H9 (cell line): Measurements from ENCODE around the gene CXorf65. TPM values are rescaled to one million over a fixed set of nuclear protein-coding genes. Genes with fewer than 3 reads are reported as not detected.
A peak's percentile ranks its signal among the peaks of the same experiment; 100 is the strongest.

ENCODE experiments used
- DNase-seq: peaks from one replicate; pipeline ENCODE4 v3.0.0-alpha.2; 2017
- H2AFZ ChIP-seq: one replicate; pipeline ENCODE4 v1.6.1; 2013; ENCODE audit warnings: mild to moderate bottlenecking, low read length, control low read depth, moderate library complexity
- H2AK5ac ChIP-seq: 2 replicates; pipeline ENCODE4 v1.6.1; 2013; ENCODE audit warnings: low read length, control low read depth, mixed read lengths; ENCODE audit not compliant: insufficient read length
- H2BK120ac ChIP-seq: one replicate; pipeline ENCODE4 v1.6.1; 2013; ENCODE audit warnings: low read depth, mild to moderate bottlenecking, low read length, control low read depth, inconsistent platforms; ENCODE audit not compliant: poor library complexity, severe bottlenecking
- H2BK12ac ChIP-seq: 2 replicates; pipeline ENCODE4 v1.6.1; 2013; ENCODE audit warnings: low read length, control low read depth, mixed read lengths, low read depth; ENCODE audit not compliant: insufficient read length
- H2BK15ac ChIP-seq: 2 replicates; pipeline ENCODE4 v1.6.1; 2013; ENCODE audit warnings: low read depth, low read length, control low read depth
- H2BK20ac ChIP-seq: one replicate; pipeline ENCODE4 v1.6.1; 2013; ENCODE audit warnings: low read depth, mild to moderate bottlenecking, low read length, control low read depth, inconsistent platforms; ENCODE audit not compliant: poor library complexity, severe bottlenecking
- H2BK5ac ChIP-seq: 2 replicates; pipeline ENCODE4 v1.6.1; 2013; ENCODE audit warnings: low read length, control low read depth, mixed read lengths; ENCODE audit not compliant: insufficient read length
- H3K14ac ChIP-seq: 2 replicates; pipeline ENCODE4 v1.6.1; 2013; ENCODE audit warnings: low read length, control low read depth; ENCODE audit not compliant: insufficient read depth
- H3K18ac ChIP-seq: 2 replicates; pipeline ENCODE4 v1.6.1; 2013; ENCODE audit warnings: low read depth, mild to moderate bottlenecking, mixed read lengths, low read length, control low read depth; ENCODE audit not compliant: insufficient read length
- H3K23ac ChIP-seq: 2 replicates; pipeline ENCODE4 v1.6.1; 2013; ENCODE audit warnings: low read length, control low read depth, mixed read lengths, low read depth; ENCODE audit not compliant: insufficient read length
- H3K23me2 ChIP-seq: 2 replicates; pipeline ENCODE4 v1.6.1; 2013; ENCODE audit warnings: low read depth, mild to moderate bottlenecking, mixed read lengths, low read length, control low read depth; ENCODE audit not compliant: insufficient read length, poor library complexity, severe bottlenecking
- H3K27ac ChIP-seq: 2 replicates; pipeline ENCODE4 v1.5.1; 2013; ENCODE audit warnings: low read length, control low read depth, mixed read lengths, low read depth; ENCODE audit not compliant: insufficient read length
- H3K27me3 ChIP-seq: 2 replicates; pipeline ENCODE4 v1.6.1; 2013; ENCODE audit warnings: low read length, control low read depth, inconsistent platforms; ENCODE audit not compliant: insufficient read depth
- H3K4ac ChIP-seq: 2 replicates; pipeline ENCODE4 v1.6.1; 2013; ENCODE audit warnings: low read depth, mild to moderate bottlenecking, control low read depth, inconsistent platforms, low read length, moderate library complexity
- H3K4me1 ChIP-seq: 2 replicates; pipeline ENCODE4 v1.6.1; 2013; ENCODE audit warnings: low read length, control low read depth, inconsistent platforms; ENCODE audit not compliant: insufficient read depth
- H3K4me2 ChIP-seq: 2 replicates; pipeline ENCODE4 v1.6.1; 2013; ENCODE audit warnings: low read length, control low read depth, mixed read lengths; ENCODE audit not compliant: insufficient read length, insufficient read depth
- H3K56ac ChIP-seq: 2 replicates; pipeline ENCODE4 v1.6.1; 2013; ENCODE audit warnings: low read depth, mild to moderate bottlenecking, mixed read lengths, low read length, control low read depth; ENCODE audit not compliant: insufficient read length
- H3K79me1 ChIP-seq: 2 replicates; pipeline ENCODE4 v1.6.1; 2013; ENCODE audit warnings: low read depth, mild to moderate bottlenecking, moderate library complexity, low read length, control low read depth, inconsistent platforms; ENCODE audit not compliant: insufficient read depth, poor library complexity, severe bottlenecking
- H3K79me2 ChIP-seq: 2 replicates; pipeline ENCODE4 v1.6.1; 2013; ENCODE audit warnings: low read length, control low read depth, inconsistent platforms; ENCODE audit not compliant: insufficient read depth
- H3K9ac ChIP-seq: 2 replicates; pipeline ENCODE4 v1.6.1; 2013; ENCODE audit warnings: low read length, control low read depth, mixed read lengths; ENCODE audit not compliant: insufficient read length; ENCODE audit errors: extremely low read depth
- H3K9me3 ChIP-seq: one replicate; pipeline ENCODE4 v1.6.1; 2013; ENCODE audit warnings: low read depth, low read length, inconsistent platforms; ENCODE audit not compliant: control insufficient read depth
- H3T11ph ChIP-seq: one replicate; pipeline ENCODE4 v1.6.1; 2013; ENCODE audit warnings: mild to moderate bottlenecking, low read length, control low read depth, inconsistent platforms
- H4K20me1 ChIP-seq: one replicate; pipeline ENCODE4 v1.6.1; 2013; ENCODE audit not compliant: control insufficient read depth, insufficient read length, insufficient read depth
- H4K5ac ChIP-seq: 2 replicates; pipeline ENCODE4 v1.6.1; 2013; ENCODE audit warnings: low read depth, mild to moderate bottlenecking, mixed read lengths, low read length, control low read depth; ENCODE audit not compliant: insufficient read length
- H4K8ac ChIP-seq: replicated peaks from 2 replicates; pipeline ENCODE4 v1.6.1; 2013; ENCODE audit warnings: low read length, control low read depth, mixed read lengths, low read depth; ENCODE audit not compliant: insufficient read length
- H4K91ac ChIP-seq: 2 replicates; pipeline ENCODE4 v1.6.1; 2013; ENCODE audit warnings: low read depth, mild to moderate bottlenecking, moderate library complexity, mixed read lengths, low read length, control low read depth; ENCODE audit not compliant: insufficient read length
- H3K27ac Mint-ChIP-seq, 3 experiments: 2 replicates in 2 of 3; 3 replicates in 1 of 3; pipeline ENCODE4 v1.8.0; 2020 to 2021; ENCODE audit warnings: mixed read lengths in 3 of 3, mild to moderate bottlenecking in 1 of 3, moderate library complexity in 1 of 3
- H3K27me3 Mint-ChIP-seq: 2 replicates; pipeline ENCODE4 v1.8.0; 2021; ENCODE audit warnings: low read depth, mild to moderate bottlenecking, moderate library complexity, mixed read lengths
- H3K36me3 Mint-ChIP-seq, 3 experiments: 2 replicates in 2 of 3; 3 replicates in 1 of 3; pipeline ENCODE4 v1.8.0; 2020 to 2021; ENCODE audit warnings: low read depth in 3 of 3, mixed read lengths in 3 of 3; ENCODE audit not compliant: insufficient read depth in 1 of 3
- H3K4me1 Mint-ChIP-seq, 2 experiments: 2 replicates each; pipeline ENCODE4 v1.8.0; 2020; ENCODE audit warnings: mixed read lengths in 2 of 2
- H3K4me3 Mint-ChIP-seq, 2 experiments: 2 replicates in 1 of 2; 3 replicates in 1 of 2; pipeline ENCODE4 v1.8.0; 2020 to 2021; ENCODE audit warnings: mild to moderate bottlenecking in 2 of 2, mixed read lengths in 2 of 2, moderate library complexity in 1 of 2
- H3K9me3 Mint-ChIP-seq, 2 experiments: 2 replicates in 1 of 2; 3 replicates in 1 of 2; pipeline ENCODE4 v1.8.0; 2020; ENCODE audit warnings: mild to moderate bottlenecking in 2 of 2, mixed read lengths in 2 of 2, moderate library complexity in 1 of 2
- WGBS: extraction: QIAGEN DNeasy Blood & Tissue Kit; methylation state at CpG from one replicate; pipeline ENCODE4 v1.1.7; 2013; ENCODE audit warnings: missing lambda C conversion rate, low lambda C conversion rate, mixed read lengths; ENCODE audit not compliant: insufficient read length; ENCODE audit errors: extremely low coverage; 5-methylcytosine and 5-hydroxymethylcytosine counted together
- total RNA-seq: library from RNA; stranded (reverse); gene quantifications from 2 replicates; pipeline ENCODE4 v1.2.1, GENCODE V29; 2021
- TF ChIP-seq, protein P1 (sequence below): fragments of 200-600 bp; sonication (generic); conservative IDR thresholded peaks from 3 replicates; pipeline ENCODE4 v1.8.0; 2021; ENCODE audit warnings: antibody characterized with exemption, mild to moderate bottlenecking

The CXorf65 gene
- total RNA-seq, 1 experiment from 2014 or later = not detected

- H2AK5ac ChIP-seq = no peak within 1 kb of the TSS
- peak within 1 kb of the TSS; percentile 50 for H3K4me2 ChIP-seq
- no peak within 1 kb of the TSS for H2BK12ac ChIP-seq
- no peak within 1 kb of the TSS for H3K27ac ChIP-seq
- H3K4ac ChIP-seq = no peak within 1 kb of the TSS
- H4K8ac ChIP-seq = no peak within 1 kb of the TSS
- H2BK15ac ChIP-seq = no peak within 1 kb of the TSS
- H3K9me3 ChIP-seq = peaks cover 27% of the 10 kb centered on the region
- H4K5ac ChIP-seq = no peak within 1 kb of the TSS
- H2AFZ ChIP-seq = no peak within 1 kb of the TSS
- H3K79me1 ChIP-seq = no peaks in the 10 kb centered on the region
- Mint-ChIP-seq H3K27ac (peak within 1 kb of the TSS in 2 of 3 experiments; percentile 40 to 90; a peak in 4 of 7 replicates), H3K27me3 (peaks cover 45% of the 10 kb centered on the region), H3K9me3 (peaks cover 51 to 59% of the 10 kb centered on the region in 2 experiments), H3K4me3 (peak within 1 kb of the TSS; percentile 75 to 82), H3K36me3 (peaks cover 20 to 34% (median 29%) of the 10 kb centered on the region in 3 experiments; a peak in 6 of 7 replicates), H3K4me1 (peaks cover 3 to 4% of the 10 kb centered on the region in 2 experiments; a peak in 2 of 4 replicates)
- H2BK5ac ChIP-seq = no peak within 1 kb of the TSS
- H3K79me2 ChIP-seq = no peaks in the 10 kb centered on the region
- no peak within 1 kb of the TSS for H3K56ac ChIP-seq
- peaks cover 2% of the 10 kb centered on the region for H3K23me2 ChIP-seq
- H3K4me1 ChIP-seq = no peaks in the 10 kb centered on the region
- no peak within 1 kb of the TSS for H3K14ac ChIP-seq
- no CpG with 5 or more reads among the region's 56 CpGs for WGBS
- H3K9ac ChIP-seq = peak within 1 kb of the TSS; percentile 52
- H2BK20ac ChIP-seq = no peak within 1 kb of the TSS
- H3T11ph ChIP-seq = no peak within 1 kb of the TSS
- no peak within 1 kb of the TSS for H4K91ac ChIP-seq
- no peaks in the 10 kb centered on the region for H4K20me1 ChIP-seq
- H2BK120ac ChIP-seq = no peak within 1 kb of the TSS
- TF ChIP-seq, protein P1, sequence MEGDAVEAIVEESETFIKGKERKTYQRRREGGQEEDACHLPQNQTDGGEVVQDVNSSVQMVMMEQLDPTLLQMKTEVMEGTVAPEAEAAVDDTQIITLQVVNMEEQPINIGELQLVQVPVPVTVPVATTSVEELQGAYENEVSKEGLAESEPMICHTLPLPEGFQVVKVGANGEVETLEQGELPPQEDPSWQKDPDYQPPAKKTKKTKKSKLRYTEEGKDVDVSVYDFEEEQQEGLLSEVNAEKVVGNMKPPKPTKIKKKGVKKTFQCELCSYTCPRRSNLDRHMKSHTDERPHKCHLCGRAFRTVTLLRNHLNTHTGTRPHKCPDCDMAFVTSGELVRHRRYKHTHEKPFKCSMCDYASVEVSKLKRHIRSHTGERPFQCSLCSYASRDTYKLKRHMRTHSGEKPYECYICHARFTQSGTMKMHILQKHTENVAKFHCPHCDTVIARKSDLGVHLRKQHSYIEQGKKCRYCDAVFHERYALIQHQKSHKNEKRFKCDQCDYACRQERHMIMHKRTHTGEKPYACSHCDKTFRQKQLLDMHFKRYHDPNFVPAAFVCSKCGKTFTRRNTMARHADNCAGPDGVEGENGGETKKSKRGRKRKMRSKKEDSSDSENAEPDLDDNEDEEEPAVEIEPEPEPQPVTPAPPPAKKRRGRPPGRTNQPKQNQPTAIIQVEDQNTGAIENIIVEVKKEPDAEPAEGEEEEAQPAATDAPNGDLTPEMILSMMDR = no peak
- DNase-seq = peak; percentile 80
- H3K27me3 ChIP-seq = no peaks in the 10 kb centered on the region
- H3K18ac ChIP-seq = no peak within 1 kb of the TSS
- H3K23ac ChIP-seq = no peak within 1 kb of the TSS
Observed at GRCh38 chrX:71118032-71118984, 11.8 kb upstream of the CXorf65 start, which contains the start of gene MED12. MED12 (plus strand) TSS chrX:71118596; CDS start chrX:71118755, 159 bp downstream.
